GM19025 (cell line): Measurements from ENCODE around the gene NHERF1.

Experiments used
- ATAC-seq: cut with Tn5 transposase; IDR thresholded peaks from one replicate; pipeline ENCODE4 v1.9.1; 2021; ENCODE audit warnings: mild to moderate bottlenecking, low read depth, moderate library complexity; ENCODE audit not compliant: unreplicated experiment

The NHERF1 gene

GRCh38 chr17:74748279-74748528 is 224 bp upstream of the NHERF1 start:
- ATAC-seq: no peak

GRCh38 chr17:74749279-74750038 is 1.0 kb downstream of the NHERF1 start:
- ATAC-seq: no peak

- no peak for ATAC-seq
Measured at GRCh38 chr17:74750039-74750326, 1.6 kb downstream of the NHERF1 start.

DNA sequence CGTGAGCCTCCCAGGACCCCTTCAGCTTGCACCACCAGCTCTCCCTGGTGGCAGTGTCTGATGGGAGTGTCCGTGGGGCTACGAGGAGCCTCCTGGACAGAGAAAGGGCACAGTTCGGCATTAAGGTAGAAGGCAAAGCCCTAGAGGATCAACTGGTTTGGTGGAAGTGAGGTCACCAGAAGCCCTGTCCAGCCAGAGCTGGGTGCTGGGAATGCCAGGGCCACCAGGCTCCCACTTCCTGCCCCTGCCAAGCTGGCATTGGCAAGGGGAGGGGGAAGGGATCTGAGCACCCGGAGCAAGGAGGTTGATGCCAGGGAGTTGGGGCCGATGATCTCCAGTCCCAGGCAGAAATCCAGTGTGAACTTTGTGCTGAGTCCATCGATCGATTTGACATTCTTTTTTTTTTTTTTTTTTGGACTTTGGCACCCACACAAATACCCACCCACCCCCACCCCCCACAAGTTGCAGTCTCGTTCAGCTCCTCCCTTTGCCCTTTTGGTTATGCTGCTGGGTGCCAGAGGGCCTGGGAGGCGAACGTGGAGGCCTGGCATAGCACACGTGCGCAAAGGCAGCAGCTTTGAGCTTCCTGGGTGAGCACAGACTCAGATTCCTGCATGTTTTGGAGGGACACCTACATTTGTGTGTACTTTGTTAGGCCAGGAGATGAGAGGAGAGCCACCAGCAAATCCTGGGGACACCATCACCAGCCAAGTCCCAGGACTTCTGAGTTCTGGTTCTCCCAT is 2.1 kb downstream of the NHERF1 start:
- no peak for ATAC-seq

DNA sequence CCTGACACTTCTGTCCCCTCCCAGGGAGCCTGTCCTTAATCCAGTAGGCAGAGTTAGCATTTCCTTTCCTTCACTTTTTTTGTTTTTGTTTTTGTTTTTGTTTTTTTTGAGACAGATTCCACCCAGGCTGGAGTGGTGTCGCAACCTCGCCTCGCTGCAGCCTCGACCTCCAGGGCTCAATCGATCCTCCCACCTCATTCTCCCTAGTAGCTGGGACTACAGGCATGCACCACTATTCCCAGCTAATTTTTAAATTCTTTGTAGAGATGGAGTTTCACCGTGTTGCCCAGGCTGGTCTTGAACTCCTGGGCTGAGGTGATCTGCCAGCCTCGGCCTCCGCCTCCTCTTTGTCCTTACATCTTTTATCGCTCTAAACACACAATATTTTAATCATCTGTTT is 4.0 kb downstream of the NHERF1 start:
- ATAC-seq: no peak

DNA sequence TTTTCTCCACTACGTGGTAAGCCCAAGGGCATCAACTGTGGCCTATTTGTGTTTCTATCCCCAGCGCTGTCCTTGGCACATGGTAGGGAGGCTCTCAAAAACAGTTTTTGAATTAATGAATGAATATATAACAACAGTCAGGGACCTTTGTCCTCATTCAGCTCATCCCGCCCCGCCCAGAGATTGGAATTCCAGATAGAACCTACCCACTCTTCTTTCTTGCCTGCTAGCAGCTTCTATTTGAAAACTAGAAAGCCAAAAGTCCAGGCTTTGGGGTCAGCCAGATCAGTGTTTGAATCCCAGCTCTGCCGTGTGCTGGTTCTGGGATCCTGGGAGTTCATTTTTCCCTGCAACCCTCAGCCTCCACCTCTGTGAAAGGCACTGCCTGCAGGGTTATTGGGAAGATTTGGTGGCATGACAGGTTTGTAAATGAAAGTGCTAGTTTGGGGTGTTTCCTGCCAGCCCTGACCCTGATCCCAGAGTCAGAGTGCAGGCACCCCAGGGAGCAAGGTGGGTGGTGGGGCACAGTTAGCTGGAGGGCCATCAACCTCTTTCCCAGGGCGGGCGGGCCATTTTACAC is 4.5 kb downstream of the NHERF1 start:
- ATAC-seq: no peak

- no peak for ATAC-seq
Measured at GRCh38 chr17:74754832-74755231, 6.4 kb downstream of the NHERF1 start.

- ATAC-seq: no peak
Measured at GRCh38 chr17:74755533-74755932, 7.1 kb downstream of the NHERF1 start.

GRCh38 chr17:74756891-74757290 is 8.5 kb downstream of the NHERF1 start:
- no peak for ATAC-seq

DNA sequence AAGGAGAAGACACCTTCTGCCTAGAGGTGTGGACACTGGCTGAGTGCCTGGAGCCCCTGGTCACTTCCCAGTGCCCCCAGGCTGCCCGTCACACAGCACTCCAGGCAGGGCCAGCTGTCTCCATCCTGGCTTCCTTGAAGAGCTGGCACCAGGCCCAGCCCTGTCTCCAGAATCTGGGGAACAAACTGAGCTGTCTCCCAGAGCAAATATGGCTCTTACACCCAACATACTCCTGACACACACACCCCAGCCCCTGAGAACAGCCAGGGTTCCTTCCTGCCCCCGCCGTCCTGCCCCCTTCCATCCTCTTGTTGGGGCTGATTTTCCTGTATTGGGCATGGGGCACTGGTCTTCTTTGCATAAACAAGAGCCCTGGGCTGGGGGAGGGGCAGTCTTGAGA is 9.1 kb downstream of the NHERF1 start:
- ATAC-seq: no peak

DNA sequence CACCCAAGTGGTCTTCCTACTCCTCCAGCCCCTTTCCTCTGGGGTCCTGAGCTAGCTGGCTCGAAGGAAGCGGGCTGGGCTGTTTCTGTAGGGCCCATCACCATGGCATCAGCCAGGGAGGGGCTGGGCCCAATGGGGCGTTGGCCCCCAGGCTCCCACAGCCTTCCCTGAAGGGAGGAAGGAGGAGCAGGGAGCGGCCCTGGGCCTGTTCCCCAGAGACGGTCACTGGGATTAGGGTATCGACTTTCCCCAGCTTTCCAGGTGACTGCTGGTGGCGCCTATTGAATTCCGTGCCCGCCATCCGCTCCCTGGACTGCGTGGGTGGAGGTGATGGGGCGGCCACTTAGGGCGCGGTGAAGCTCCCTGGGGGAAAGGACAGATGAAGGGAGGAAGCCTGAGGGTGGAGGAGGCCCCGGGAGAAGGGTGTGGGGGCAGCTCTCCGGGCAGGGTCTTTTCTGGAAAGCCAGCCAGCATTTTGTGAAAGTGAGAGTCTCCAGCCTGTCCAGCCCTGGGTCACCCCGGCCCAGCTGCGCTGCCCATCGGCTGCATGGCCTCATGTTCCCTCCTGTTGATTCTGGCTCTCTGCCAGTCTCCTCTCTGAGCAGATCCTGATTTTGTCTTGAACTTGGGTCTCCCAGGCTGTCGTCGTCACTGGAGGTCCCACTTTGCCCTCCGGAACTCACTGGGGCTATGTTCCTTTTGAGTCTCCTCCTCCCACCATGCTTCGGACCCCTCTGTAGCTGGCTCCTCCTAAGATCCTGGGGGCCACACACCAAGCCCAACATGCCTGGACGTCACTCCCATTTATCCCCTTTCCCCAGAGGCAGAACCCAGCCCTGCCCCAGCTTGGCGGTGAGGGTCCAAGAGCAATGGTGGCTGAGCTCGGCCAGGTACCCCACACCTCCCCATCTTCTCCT is 9.8 kb downstream of the NHERF1 start:
- no peak for ATAC-seq

- ATAC-seq: no peak
Measured at GRCh38 chr17:74758848-74759168, 10.4 kb downstream of the NHERF1 start.

DNA sequence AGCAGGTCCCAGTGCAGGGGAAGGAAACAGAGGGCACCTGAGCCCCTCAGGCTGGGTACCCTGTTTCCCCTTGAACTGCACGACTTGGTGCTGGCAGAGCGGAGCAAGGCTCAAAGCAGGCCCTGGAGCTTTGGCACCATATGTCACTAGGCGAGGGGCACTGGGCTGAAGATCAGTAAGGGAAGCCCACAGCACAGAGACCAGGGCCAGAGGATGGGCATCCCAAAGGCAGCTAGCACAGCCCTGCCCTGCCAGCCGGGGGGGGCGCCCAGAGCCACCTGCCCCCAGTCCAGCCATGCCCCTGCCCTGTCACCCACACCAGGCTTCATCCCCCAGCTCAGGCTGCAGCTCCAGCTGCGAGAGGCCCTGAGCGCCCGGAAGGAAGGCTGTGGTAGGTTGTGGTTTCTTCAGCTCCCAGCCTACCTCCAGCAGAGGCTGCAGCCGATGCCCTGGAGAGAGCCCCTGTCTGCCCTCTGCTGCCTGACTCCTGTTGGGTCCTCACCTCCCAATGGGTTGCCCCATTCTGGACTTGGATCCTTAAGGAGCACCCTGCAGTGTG is 10.9 kb downstream of the NHERF1 start:
- peak; percentile 85 for ATAC-seq

GRCh38 chr17:74759941-74760340 is 11.5 kb downstream of the NHERF1 start:
- no peak for ATAC-seq

DNA sequence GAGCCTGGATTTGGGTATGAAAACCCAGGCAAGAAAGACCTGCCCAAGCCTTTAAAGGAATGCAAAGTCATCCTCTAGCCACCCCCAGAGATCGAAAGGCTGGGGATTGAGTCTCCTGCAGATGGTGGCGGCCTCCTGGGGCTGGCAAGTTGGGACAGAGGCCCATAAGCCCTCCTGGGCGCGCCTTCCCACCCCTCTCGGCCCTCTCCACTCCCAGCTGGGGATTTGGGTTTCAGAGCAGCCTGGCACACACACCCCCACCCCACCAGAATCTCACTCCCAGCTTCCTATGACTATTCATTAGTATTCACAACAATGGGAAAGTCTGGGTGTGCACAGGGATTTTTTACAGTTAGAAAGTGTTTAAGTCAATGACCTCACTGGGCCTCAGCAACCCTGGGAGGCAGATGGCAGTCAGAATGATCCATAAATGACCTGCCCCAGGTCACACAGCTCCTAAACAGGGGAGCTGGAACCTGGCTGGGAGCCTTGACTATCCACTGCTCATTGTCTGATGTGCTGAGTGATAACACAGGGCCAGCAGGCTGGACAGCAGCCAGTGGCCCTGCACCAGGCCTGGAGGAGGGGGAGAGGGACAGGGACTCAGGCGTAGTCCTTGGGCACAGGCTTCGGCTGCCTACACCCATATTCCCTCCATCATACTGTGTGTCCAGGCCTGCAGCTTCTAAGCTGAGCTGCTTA is 12.1 kb downstream of the NHERF1 start:
- ATAC-seq: no peak

DNA sequence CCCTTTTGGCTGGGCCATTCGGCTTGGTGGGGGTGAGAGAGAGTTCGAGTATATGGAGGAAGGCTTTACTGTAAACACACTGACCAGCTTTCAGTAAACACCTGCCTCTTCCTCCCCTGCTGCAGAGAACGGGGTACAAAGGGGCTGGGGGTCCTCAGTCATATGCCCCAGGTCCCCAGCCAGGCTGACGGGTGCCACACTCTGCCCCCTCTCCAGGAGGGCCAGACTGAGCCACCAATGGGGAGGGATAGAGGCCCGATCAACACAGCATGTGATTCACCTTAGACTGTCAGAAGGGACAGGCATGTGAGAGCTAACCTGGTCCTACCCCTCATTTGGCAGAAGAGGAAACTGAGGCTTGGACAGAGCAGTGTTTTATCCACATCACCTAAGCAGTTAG is 13.0 kb downstream of the NHERF1 start:
- no peak for ATAC-seq

- no peak for ATAC-seq
Measured at GRCh38 chr17:74761931-74762330, 13.5 kb downstream of the NHERF1 start.

DNA sequence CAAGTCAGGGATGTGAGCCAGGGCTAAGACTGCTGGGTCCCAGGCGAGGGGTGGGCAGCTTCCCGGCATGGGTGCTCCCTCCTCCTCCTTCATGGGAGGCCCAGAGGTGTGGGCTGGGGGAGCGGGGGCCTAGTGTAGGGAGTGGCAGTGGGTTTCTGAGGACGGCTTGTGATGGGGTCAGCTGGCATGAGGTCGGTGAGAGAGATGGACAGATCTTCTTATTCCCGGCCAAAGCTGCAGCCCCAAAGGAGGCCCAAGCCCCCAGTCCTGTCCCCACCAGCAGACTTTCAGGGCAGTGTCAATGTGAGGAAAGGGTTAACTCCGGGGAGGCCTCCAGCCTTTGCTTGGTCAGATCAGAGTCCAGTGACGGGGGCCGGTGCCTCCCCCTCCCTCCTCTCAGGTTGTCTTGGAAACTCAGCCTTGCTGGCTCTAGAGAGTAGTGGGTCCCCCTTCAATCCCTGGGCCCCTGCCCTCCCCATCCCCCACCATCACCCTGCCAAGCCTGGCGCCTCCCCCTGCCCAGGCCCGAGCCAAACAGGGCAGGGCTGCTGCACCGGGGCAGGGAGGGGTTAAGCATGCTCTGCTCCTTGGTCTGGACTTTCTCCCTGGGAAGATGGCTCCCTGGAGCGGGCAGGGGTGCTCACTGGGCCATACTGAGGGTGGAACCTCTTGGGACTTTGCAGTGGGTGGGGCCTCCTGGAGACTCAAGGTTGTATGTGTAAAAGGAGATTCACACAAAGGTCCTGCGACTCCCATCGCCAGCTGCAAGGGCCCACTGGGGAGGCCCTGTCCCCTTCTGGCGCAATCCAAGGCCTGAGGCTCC is 15.3 kb downstream of the NHERF1 start:
- no peak for ATAC-seq

DNA sequence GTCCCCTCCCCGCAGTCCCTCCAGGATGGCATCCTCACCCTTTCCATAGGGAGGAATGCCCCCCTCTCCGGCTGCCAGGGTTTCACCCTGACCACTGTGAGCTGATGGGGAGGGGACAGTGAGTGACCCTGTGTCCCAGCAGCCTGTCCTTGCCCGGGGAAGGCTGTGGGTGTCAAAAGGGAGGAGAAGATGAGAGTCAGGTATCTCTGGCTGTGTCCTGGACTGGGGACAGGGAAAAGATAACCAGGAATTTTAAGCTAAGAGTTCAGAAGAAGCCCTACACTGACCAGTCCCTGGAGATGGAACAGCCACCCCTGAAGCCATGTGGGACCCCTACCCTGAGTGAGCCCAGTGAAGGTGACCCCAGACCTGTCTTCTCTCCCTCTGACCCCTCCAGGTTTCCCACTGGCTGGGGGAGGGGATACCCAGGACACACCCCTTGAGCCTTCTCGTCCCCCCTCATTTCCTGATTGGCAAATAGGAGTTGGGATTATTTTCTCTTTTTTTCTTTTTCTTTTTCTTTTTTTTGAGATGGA is 16.4 kb downstream of the NHERF1 start:
- ATAC-seq: no peak
